ENCODE measurements around the gene ZNF391.
"Not testable (repeated sequence)": the region's sequence is repeated elsewhere in the genome, so short reads cannot be mapped to it uniquely, and the experiment has no call there.

Gene ZNF391

DNA sequence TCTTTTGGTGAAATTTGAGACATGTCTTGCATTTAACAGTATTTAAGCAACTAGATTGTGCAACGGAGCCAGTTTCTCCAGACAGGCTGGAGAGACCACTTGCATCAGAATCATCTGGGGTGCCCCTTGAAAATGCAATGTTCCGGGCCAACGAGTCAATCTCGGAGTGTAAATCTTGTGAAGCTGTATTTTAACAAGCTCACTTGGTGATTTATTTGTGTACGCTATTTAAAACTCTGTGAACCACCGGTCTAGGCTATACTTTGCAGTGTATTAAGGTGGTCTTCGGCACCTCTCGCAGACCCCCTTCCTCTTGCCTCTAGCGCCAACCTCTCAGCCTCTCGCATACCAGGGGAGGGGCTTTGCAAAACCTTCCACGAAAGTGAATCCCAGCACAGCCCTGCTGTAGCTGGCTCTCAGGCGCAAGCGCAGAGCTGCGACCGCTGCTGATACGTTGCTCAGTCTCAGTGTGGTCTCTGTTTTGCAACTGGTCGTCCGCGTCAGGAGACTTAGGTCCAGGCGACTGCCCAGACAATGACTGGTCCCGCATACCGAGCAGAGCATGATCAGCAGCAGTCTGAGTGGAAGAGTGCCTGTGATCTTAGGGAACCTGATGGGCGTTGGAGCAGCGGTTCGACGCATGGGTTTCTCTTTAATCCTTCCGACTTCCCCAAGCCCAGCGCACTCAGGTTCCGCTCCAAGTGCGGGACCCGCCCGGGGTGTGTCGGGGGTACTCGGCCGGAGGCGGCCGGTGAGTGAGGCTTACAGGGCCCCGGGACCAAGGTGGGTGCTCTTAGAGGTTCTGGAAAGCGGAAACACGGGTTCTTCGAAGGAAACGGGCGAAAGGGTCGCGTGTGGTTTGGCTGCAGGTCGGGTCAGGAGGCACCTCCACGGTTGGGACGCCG, at the start of gene ZNF391:
Gene ZNF391 (plus strand): TSS at position 467 of the 905 bp plus-strand sequence. CDS start 11,612 bp downstream, outside the sequence.
- peak; percentile 79 for DNase-seq

DNA sequence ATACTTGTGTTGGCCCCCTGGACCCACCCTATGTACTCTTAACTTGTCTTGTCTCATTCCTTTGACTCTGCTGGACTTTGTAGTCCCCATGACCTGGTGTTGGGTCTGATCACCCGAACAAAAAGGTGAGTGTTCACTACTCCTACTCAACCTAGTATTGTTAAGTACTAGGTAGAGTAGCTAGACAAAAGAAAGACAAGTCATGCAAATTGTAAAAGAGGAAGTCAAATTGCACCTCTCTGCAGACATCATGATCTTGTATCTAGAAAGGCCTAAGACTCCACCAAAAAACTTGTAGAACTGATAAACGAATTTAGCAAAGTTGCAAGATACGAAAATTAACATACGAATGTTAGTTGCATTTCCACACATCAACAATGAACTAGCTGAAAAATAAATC, 35.7 kb upstream of the ZNF391 start:
- DNase-seq: no peak

DNA sequence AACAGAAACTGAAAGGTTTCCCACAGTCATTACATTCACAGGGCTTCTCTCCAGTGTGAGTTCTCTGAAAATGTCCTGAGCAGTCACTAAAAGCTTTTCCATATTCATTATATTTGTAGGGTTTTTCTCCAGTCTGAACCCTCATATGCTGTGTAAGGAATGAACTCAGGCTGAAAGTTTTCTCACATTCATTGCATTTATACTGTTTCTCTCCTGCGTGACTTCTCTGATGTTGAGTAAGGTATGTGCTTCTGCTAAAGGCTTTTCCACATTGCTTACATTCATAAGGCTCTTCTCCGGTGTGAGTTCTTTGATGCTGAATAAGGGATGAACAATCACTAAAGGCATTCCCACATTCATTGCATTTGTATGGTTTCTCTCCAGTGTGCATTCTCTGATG, 29.8 kb upstream of the ZNF391 start:
- DNase-seq: no peak

DNA sequence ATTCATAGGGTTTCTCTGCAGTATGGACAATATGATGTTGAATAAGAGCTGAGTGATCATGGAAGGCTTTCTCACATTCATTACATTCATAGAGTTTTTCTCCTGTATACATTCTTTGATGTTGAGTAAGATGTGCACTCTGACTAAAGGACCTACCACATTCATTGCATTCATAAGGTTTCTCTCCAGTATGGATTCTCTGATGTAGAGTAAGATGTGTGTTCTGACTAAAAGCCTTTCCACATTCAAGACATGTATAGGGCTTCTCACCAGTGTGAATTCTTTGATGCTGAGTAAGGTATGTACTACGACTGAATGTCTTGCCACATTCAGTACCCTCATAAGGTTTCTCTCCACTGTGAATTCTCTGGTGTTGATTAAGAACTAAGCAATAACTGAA, 29.3 kb upstream of the ZNF391 start:
- no peak for DNase-seq

DNA sequence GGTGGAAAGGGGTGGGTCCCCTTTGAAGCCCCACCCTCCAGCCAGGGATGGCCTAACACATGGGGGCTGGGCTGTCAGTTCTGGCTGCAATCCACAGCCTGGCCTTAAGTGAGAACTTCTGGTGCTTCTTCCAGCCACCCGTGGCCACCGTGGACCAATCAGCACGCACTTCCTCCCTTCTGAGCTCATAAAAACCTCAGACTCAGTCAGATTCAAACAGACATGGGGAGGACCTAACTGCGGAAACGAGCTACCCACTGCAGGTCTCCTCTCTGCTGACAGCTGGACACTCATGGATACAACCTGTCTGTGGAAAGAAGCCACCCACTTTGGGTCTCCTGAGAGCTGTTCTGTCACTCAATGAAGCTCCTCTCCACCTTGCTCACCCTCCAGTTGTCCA, 20.4 kb upstream of the ZNF391 start:
- DNase-seq: no peak

DNA sequence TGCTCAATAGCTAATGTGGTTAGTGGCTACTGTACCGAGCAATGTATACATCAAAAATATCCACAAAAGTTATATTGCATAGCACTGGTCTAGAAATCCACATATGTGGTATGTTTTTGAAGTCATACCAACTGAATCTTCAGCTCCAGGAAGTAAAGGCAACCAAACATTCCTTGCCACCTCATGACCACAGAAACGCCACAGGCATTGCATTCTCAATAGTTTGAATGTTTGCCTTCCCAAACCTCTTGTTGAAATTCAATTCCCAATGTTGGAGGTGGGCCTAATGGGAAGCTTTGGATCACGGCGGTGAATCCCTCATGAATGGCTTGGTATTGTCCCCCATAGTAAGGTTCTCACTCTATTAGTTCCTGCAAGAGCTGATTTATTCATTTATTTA, 18.2 kb upstream of the ZNF391 start:
- no peak for DNase-seq

DNA sequence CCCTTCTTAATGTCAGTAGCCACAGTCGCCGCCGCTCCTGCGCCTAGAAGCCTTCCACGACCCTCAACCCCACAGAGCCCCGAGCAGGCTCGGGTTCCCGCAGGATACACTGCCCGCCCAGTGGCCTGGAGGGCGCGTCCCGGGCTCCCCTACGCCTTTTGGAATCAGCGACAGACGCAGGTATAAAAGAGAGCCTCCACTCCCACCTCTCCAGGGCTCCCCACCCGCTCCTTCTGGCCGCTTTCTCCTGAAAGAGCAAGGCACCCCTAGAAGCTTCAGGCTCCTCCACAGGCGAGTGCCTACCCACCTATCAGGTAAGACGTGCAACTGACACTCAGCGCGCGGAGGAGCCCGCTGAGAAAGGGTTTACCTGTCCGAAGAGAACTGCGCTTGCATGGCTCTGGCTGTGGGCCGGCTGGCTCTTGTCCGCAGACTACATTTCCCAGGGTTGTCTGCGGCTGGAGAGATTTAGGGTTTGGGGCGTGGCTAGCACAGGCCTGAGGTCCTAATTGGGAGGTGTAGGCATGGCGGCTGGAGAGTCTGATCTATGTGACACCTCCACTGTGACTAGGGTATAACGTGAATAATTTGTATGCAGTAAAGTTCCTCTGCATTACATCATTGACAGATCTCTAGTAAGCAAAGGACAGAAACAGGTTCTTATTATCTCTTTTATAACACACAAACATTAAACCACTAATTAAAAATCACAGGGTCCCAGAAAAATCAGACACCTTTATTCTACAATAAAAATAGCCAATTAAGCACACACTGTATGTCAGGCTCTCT, 13.5 kb upstream of the ZNF391 start:
- DNase-seq: peak; percentile 76

DNA sequence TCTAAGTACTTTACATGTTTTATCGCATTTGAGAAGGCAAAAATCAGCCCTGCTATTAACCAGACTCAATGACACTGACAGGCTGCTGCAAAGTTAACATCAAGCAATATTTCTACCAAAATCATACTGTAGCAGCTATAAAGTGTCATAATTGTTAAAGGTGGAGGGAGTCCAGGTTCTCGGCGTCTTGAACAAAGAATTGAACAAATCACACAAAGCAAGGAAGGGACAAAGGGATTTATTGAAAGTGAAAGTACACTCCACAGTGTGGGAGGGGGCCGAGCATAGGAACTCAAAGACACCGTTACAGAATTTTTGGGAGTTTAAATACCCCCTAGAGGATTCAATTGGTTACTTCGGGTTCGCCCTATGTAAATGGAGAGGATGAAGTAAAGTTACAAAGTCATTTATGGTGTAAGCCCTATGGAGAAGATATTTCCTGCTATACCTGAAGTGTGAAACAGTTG, 12.9 kb upstream of the ZNF391 start:
- peak; percentile 11 for DNase-seq

DNA sequence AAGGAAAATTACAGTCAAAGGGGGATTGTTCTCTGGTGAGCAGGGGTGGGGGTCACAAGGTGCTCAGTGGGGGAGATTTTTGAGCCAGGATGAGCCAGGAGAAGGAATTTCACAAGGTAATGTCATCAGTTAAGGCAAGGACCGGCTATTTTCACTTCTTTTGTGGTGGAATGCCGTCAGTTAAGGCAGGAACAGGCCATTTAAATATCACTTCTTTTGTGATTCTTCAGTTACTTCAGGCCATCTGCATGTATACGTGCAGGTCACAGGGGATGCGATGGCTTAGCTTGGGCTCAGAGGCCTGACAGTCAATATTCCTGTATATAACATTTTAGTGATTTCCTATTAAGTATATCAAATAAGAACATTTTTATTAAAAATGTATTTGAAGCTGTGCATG, 10.2 kb upstream of the ZNF391 start:
- not testable (repeated sequence) for DNase-seq

DNA sequence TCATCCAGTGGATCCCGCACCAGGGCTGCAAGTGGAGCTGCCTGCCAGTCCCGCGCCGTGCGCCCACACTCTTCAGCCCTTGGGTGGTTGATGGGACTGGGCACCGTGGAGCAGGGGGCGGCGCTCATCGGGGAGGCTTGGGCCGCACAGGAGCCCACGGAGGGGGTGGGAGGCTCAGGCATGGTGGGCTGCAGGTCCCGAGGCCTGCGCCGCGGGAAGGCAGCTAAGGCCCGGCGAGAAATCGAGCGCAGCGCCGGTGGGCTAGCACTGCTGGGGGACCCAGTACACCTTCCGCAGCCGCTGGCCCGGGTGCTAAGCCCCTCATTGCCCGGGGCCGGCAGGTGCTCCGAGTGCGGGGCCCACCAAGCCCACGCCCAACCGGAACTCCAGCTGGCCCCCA, 7.6 kb upstream of the ZNF391 start:
- DNase-seq: not testable (repeated sequence)

DNA sequence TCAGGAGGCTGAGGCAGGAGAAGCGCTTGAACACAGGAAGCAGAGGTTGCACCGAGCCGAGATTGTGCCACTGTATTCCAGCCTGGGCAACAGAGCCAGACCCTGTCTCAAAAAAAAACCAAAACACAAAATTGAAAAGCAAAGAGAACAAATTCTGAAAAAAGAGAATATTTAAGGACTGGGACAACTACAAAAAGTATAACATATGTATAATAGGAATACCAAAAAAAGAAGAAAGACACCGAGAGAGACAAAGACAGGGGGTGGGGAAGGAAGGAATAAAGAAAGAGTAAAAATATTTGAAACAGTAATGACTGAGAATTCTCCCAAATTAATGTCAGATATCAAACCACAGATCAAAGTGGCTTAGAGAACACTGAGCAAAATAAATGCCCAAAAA, 5.5 kb upstream of the ZNF391 start:
- no peak for DNase-seq

DNA sequence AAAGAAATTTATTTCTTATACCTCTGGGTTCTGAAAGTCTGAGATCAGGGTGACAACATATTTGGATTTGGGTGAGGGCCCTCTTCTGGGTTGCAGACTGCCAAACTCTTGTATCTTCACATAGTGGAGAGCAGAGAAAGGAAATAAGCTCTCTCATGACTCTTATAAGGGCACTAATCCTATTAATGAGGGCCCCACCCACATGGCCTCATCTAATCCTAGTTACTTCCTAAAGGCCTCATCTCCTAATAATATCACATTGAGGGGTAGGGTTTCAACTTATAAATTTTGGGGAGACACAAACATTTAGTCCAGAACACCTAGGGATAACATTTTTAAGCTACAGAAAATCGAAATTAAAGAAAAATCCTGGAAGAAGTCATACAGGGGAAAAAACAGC, 5.1 kb upstream of the ZNF391 start:
- DNase-seq: no peak

DNA sequence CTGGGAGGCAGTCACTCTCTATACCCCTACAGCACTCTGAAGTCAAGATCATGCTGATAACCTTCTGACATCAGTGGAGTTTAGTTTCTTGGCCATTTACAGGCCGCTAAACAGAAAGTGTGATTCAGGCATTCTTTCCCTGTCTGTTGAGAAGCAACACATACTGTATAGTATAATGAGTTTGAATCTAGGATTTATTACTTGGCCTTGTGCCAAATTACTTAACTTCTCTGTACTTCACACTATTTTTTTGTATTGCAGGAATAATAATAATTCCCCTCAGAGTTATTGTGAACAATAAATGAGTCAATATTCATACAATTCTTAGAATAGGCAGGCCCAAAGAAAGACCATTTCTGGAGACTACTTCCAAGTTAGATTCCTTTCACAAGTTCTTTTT, 4.1 kb downstream of the ZNF391 start:
- DNase-seq: no peak

DNA sequence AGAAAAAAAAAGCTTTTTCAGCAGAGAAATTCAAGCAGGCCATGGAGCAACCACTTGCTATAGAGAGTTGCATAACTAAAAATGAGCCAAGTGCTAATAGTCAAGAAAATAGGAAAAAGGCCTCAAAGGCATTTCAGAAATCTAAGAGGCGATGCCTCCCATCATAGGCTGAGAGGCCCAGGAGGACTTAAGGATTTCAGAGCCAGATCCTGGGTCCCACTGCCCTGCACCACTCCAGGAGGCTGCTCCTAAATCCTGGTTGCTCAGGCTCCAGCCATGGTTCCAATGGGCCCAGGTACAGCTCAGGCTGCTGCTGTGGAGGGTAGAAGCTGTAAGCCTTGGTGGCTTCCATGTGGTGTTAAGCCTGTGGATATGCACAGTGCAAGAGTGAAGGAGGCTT, 5.5 kb downstream of the ZNF391 start:
- DNase-seq: no peak

DNA sequence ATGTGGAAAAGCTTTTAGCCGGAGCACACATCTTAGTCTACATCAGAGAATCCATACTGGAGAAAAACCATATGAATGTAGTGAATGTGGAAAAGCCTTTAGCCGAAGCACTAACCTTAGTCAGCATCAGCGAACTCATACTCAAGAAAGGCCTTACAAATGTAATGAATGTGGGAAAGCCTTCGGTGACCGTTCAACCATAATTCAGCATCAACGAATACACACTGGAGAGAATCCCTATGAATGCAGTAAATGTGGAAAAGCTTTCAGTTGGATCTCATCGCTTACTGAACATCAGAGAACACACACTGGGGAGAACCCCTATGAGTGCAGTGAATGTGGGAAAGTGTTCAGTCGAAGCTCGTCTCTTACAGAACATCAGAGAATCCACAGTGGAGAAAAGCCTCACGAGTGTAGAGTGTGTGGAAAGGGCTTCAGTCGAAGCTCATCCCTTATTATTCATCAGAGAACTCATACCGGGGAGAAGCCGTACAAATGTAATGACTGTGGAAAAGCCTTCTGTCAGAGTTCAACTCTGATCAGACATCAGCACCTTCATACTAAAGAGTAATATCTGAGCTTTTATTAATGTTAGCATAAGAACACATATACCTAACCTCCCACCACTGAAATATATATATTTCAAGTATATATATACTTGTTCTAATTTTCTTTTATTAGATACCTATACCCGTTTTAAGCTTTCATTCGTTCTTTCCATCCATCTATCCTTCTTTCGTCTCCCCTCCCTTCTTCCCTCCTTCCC, 12.5 kb downstream of the ZNF391 start:
- DNase-seq: no peak

DNA sequence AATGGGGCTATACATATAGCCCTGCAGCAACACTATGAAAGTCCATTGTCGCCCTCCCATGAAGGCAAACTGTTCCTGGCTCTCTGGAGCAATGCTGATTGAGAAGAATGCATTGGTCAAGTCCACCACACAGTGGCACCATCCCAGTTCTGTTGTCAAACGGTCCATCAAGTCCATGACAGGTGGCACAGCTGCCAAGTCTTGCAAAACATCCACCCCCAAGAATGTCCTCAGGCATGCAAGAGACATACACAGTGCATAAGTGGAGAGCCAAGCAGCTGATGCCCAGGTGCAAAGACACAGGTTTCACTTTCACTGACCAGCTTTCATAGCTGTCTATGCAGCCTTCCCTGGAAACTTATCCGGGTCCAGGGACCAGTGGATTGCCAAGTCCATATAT, 17.5 kb downstream of the ZNF391 start:
- DNase-seq: no peak

DNA sequence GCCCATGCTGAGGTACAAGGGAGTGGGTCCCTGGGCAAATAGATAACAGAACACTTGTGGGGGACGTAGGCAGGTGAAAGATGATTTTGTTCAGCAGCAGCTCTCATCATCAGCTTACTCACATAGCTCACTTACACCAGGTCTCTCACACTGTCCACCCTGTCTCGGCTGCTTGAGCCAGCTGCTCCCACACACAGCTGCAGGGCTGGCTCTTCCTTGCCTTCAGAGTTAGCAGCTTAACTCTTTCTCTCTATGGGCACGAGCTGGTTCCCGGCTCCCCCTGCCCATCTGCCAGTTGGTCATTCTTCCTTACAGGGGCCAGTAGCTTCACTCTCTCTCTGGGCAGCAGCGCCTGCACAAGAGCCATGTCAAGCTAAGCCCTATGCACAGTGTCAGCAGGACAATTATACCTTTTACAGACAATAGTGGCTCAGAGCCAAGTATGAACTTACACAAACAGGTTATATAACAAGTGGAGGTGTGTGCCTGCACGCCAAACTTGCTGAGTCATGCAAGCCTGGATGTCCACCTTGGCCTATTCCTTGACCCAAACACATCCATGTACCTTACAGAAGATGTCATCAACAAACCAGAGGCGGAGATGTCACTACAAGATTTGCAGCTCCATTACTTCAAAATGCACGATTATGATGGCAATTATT, 18.7 kb downstream of the ZNF391 start:
- DNase-seq: no peak

DNA sequence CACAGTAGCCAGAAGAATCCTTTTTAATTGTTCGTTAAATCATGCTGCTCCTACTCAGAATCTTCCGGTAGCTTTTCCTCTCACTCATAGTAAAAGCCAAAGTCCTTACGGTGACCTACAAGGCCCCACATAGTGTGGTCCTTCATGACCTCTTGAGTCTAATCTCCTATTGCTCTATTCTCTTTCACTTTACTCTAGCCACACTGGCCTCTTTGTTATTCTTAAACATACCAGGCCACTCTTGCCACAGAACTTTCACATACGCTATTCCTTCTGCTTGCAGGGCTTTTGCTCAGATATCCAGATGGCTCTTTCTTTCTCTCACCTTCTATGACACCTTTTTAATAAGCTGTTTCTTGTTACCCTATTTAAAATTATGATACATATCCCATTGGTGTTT, 25.7 kb downstream of the ZNF391 start:
- no peak for DNase-seq

DNA sequence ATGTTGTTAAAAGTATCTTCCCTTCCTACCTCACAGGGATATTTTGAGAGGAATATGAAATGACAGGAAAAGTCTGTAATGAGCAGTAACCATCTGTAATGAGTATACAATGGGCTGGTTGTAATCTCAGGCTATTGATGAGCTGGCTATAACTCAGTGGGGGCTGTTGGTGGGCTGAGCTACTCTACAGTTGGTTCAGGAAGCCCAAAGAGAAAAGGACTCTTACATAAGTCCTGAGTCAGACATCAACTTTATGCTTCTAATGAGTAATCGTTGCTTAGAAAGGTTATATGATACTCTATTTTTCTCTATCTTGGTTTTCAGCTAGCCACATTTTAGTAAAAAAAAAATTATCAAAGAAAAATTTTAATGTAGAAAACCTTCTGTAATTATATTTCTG, 26.4 kb downstream of the ZNF391 start:
- no peak for DNase-seq

DNA sequence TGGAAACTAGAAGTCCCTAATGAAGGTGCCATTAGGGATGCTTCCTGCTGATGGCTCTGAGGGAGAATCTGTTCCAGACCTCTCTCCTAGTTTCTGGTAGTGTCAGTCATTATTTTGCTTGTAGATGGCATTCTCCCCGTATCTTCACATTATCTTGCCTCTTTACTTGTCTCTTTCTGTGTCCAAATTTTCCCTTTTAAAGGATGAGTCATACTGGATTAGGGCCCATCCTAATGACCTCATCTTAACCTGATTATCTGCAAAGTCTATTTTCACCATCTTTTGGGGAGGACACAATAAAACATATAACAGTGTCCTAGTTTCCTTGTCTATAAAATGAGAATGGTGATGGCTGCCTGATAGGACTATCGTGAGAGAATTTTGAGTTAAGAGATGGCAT, 27.3 kb downstream of the ZNF391 start:
- DNase-seq: no peak

DNA sequence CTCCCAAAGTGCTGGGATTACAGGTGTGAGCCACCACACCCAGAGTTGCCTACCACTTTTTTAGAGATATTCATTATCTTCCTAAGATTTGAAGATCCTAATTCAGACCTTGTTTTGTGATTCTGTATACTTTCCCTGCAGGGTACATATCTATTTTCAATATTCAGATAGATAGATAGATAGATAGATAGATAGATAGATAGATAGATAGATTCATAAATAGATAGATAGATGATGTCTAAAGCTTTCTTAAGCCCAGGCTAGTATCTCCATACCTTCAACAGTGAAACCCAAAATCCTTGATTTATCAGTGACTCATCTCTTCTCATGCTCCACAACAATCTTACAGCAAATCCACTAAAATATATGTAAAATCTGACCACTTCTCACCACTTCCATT, 30.8 kb downstream of the ZNF391 start:
- DNase-seq: no peak

DNA sequence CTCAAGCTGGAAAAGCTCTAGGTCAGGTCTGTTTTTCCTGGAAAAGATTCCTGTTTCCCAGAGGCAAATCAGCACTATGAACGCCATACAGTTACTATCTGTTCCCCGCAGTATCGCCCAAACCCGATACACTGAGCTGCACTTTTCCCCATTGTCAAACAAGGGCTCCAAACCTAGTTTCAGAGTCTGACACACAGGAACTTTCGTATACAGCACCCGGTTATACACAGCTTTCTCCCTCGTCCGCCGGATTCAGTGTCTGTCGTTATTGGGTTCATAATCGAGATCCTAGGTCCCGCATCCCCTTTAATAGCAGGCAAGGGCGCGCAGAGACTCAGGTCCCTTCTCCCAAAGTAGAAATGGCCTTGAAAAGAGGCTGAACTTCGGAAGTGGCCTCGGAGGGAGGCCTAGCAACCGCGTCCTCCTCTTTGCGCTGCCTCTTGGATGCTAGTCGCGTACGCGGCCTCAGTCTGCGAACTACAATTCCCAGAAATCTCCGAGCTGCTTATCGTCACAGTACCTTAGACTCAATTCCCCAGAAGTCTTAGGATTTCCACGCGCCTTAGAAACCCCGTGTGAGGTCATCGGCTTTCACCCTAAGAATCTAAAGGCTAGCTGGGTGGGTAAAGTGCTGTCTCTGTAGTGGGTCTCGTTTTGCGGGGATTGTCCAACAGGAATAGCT, 34.2 kb downstream of the ZNF391 start:
- DNase-seq: peak; percentile 13
